Breast epithelium (tissue), 3 donors: Measurements from ENCODE around the gene ZNF574.

Source experiments
- POLR2A ChIP-seq: fragments of 450-650 bp; IDR thresholded peaks from one replicate; pipeline ENCODE4 v1.6.1; 2016; ENCODE audit warnings: antibody characterized with exemption, mild to moderate bottlenecking, moderate library complexity
- TF ChIP-seq, protein P1 (sequence below), 3 donors: fragments of 450-650 bp; IDR thresholded peaks; one replicate each; pipeline ENCODE4 v1.5.1; 2016 to 2017; ENCODE audit warnings: antibody characterized with exemption in 3 of 3, mild to moderate bottlenecking in 3 of 3, moderate library complexity in 3 of 3

DNA sequence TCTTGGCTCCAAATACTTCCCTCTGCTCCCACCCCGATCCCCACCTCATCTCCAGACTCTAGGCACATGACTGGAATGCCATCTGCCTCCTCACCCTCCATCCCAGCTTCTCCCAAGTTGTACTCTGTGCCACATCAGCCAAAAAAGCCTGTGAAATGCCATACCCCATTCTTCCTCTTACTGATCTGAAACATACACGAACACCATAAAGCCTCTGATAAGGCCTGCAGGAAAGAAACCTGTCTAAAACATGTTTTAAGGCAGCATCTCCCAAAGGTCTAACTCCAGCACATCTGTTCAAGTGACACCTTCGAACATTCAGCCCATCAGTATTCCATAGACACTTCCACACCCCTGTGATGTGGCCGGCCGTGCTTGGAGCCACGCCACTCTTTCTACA is 11.5 kb upstream of the ZNF574 start:
- TF ChIP-seq, protein P1, sequence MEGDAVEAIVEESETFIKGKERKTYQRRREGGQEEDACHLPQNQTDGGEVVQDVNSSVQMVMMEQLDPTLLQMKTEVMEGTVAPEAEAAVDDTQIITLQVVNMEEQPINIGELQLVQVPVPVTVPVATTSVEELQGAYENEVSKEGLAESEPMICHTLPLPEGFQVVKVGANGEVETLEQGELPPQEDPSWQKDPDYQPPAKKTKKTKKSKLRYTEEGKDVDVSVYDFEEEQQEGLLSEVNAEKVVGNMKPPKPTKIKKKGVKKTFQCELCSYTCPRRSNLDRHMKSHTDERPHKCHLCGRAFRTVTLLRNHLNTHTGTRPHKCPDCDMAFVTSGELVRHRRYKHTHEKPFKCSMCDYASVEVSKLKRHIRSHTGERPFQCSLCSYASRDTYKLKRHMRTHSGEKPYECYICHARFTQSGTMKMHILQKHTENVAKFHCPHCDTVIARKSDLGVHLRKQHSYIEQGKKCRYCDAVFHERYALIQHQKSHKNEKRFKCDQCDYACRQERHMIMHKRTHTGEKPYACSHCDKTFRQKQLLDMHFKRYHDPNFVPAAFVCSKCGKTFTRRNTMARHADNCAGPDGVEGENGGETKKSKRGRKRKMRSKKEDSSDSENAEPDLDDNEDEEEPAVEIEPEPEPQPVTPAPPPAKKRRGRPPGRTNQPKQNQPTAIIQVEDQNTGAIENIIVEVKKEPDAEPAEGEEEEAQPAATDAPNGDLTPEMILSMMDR (IDR thresholded peaks at IDR 0.05) = no peak
- no peak for TF ChIP-seq POLR2A
